HFF-Myc (cell line): ENCODE results near the gene CCDC183.
"Not testable (repeated sequence)": the region's sequence is repeated elsewhere in the genome, so short reads cannot be mapped to it uniquely, and the experiment has no call there.

Source experiments
- DNase-seq: peaks from one replicate; pipeline ENCODE4 v3.0.0-alpha.2; 2011; ENCODE audit warnings: low read depth; ENCODE audit errors: extremely low read depth
- H3K4me3 ChIP-seq: replicated peaks from 2 replicates; pipeline ENCODE4 v1.5.1; 2011; ENCODE audit warnings: low read depth, mild to moderate bottlenecking, control low read depth, low read length
- TF ChIP-seq, protein P1 (sequence below): IDR thresholded peaks from 2 replicates; pipeline ENCODE4 v1.5.1; 2012; ENCODE audit warnings: mild to moderate bottlenecking, low read depth, low read length, control low read depth; ENCODE audit errors: missing control alignments

Gene CCDC183

GRCh38 chr9:136784249-136784996, 11.7 kb upstream of the CCDC183 start:
- TF ChIP-seq, protein P1, sequence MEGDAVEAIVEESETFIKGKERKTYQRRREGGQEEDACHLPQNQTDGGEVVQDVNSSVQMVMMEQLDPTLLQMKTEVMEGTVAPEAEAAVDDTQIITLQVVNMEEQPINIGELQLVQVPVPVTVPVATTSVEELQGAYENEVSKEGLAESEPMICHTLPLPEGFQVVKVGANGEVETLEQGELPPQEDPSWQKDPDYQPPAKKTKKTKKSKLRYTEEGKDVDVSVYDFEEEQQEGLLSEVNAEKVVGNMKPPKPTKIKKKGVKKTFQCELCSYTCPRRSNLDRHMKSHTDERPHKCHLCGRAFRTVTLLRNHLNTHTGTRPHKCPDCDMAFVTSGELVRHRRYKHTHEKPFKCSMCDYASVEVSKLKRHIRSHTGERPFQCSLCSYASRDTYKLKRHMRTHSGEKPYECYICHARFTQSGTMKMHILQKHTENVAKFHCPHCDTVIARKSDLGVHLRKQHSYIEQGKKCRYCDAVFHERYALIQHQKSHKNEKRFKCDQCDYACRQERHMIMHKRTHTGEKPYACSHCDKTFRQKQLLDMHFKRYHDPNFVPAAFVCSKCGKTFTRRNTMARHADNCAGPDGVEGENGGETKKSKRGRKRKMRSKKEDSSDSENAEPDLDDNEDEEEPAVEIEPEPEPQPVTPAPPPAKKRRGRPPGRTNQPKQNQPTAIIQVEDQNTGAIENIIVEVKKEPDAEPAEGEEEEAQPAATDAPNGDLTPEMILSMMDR: peak; percentile 8
- H3K4me3 ChIP-seq: no peak overlapping the region
- no peak for DNase-seq

GRCh38 chr9:136784997-136785361, 11.2 kb upstream of the CCDC183 start:
- TF ChIP-seq, protein P1: no peak
- H3K4me3 ChIP-seq: no peak overlapping the region
- DNase-seq: no peak

DNA sequence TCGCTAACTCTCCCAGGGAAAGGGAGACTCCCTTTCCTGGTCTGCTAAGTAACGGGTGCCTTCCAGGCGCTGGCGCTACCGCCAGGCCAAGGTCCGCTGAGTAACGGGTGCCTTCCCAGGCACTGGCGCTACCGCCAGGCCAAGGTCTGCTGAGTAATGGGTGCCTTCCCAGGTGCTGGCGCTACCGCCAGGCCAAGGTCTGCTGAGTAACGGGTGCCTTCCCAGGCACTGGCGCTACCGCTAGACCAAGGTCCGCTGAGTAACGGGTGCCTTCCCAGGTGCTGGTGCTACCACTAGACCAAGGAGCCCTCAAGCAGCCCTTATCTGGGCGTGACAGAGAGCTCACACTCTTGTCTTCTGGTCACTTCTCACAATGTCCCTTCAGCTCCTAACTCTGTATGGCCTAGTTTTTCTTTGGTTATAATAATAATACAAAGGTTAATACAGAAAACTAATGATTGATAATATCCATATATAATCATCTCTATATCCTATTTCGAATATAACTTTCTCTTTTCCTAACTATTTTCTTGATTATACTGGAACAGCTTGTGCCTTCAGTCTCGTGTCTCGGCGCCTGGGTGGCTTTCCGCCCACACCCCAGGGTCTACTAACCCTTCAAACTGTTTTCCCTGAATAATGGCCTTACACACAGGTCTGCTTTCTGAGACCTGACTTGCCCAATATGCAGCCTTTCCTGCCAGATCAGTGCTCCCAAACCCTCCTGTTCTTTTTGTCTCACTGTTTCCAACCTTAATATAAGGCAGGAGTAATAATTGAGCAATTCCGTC, 10.4 kb upstream of the CCDC183 start:
- not testable (repeated sequence) for H3K4me3 ChIP-seq, DNase-seq

DNA sequence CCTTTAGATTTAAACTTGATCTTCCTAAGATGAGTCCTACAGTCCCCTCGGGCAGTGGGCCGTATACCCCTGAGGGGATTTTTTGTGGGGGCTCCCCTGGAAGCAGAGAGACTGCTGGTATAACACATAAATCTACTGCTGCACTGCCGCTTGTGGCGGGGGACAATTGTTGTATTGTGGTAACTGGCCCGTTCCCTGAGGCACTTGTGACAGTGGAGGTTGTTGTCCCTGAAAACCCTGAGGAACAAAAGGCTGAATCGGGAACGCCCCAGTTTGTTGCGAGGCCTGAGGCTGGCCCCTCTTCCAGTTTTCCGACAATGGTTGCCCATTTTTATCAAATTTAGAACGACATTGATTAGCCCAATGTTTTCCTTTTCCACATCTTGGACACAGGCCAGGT, 9.7 kb upstream of the CCDC183 start:
- TF ChIP-seq, protein P1: no peak
- no peak overlapping the region for H3K4me3 ChIP-seq
- no peak for DNase-seq

DNA sequence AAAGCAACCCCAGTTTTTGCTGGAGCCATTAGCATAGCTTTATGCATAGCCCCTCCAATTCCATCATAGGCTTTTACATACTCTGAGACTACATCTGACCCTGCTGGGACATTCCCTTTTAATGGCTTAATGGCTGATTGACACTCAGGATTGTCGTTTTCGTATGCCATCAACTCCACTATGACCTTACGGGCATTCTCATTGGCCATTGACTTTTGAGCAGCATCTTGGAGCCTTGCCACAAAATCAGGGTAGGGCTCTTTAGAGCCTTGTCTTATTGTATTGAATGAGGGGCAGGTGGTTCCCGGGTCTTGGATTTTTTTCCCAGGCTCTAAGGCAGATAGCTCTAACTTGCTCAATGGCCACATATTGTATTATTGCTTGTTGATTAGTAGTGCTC, 9.2 kb upstream of the CCDC183 start:
- not testable (repeated sequence) for H3K4me3 ChIP-seq, DNase-seq

DNA sequence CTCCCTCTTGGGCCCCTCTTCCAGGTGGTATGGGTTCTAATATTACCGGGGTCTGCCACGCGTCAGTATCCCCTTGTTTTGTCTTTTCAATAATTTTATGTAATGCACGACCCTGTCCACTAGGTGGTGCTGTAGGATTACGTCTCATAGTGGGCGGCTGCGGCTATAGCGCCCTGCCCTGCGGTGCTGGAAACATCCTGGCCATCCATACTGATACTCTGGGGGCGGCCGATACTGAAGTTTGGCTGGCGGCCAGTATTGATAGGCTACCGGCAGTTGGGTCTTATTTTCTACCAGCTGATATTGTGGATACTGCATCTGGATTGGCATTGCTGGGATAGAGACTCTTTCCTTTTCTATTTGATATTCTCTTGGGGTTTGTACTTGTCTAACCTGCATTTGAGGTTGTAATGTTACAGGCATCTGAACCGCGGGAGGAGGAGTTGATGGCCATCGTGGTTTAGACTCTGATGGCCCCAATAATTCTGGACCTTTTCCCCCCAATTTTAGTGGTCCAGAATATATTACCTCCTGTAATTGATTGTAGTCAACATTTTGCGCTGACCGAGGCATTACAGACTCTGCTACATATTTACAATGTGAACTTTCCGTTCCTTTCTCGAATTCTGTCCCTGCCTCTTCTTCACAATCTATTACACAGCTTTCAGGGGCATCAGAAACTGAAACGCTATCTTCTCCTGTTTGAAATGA, 8.3 kb upstream of the CCDC183 start:
- TF ChIP-seq, protein P1: peak; percentile 65
- DNase-seq: no peak
- no peak overlapping the region for H3K4me3 ChIP-seq

DNA sequence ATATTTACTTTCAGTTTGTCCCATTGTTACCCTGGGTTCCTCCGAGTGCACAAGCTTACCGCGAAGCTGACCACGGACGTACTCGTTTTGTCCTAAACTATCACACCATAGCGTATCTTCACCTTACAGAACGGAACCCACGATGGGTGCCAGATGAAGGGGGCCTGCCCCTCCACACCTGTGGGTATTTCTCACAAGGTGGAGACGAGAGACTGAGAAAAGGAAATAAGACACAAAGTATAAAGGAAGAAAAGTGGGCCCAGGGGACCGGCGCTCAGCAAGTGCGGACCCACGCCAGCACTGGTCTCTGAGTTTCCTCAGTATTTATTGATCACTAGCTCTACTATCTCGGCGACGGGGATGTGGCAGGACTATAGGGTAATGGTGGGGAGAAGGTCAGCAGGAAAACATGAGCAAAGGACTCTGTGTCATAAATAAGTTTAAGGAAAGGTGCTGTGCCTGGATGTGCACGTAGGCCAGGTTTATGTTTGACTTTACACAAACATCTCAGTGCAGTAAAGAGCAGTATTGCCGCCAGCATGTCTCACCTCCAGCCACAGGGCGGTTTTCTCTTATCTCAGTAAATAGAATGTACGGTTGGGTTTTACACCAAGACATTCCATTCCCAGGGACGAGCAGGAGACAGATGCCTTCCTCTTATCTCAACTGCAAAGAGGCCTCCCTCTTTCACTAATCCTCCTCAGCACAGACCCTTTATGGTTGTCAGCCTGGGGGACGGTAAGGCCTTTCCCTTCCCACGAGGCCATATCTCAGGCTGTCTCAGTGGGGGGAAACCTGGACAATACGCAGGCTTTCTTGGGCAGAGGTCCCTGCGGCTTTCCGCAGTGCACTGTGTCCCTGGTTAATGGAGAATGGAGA, 7.3 kb upstream of the CCDC183 start:
- not testable (repeated sequence) for DNase-seq, H3K4me3 ChIP-seq
